Measurements from ENCODE around the gene ANKRD44. TPM values are rescaled to one million over a fixed set of nuclear protein-coding genes. Genes with fewer than 3 reads are reported as not detected.

Gene ANKRD44
- total RNA-seq, 1 donor from 2014 or later, result 14.2 TPM

- Mint-ChIP-seq H3K36me3 (no peaks in the 10 kb centered on the region), H3K4me3 (no peak overlapping the region), H3K27me3 (no peaks in the 10 kb centered on the region), H3K27ac (no peak overlapping the region), H3K4me1 (ENCODE audit: unreplicated experiment) (peaks cover 16% of the 10 kb centered on the region), H3K9me3 (peaks cover 2% of the 10 kb centered on the region)
- TF ChIP-seq, protein P1, sequence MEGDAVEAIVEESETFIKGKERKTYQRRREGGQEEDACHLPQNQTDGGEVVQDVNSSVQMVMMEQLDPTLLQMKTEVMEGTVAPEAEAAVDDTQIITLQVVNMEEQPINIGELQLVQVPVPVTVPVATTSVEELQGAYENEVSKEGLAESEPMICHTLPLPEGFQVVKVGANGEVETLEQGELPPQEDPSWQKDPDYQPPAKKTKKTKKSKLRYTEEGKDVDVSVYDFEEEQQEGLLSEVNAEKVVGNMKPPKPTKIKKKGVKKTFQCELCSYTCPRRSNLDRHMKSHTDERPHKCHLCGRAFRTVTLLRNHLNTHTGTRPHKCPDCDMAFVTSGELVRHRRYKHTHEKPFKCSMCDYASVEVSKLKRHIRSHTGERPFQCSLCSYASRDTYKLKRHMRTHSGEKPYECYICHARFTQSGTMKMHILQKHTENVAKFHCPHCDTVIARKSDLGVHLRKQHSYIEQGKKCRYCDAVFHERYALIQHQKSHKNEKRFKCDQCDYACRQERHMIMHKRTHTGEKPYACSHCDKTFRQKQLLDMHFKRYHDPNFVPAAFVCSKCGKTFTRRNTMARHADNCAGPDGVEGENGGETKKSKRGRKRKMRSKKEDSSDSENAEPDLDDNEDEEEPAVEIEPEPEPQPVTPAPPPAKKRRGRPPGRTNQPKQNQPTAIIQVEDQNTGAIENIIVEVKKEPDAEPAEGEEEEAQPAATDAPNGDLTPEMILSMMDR (conservative IDR thresholded peaks at IDR 0.05), result no peak
- no peak for DNase-seq (ENCODE audit: extremely low spot score, unreplicated experiment)
Observed at GRCh38 chr2:197251576-197251975, 59.0 kb downstream of the ANKRD44 start.

DNA sequence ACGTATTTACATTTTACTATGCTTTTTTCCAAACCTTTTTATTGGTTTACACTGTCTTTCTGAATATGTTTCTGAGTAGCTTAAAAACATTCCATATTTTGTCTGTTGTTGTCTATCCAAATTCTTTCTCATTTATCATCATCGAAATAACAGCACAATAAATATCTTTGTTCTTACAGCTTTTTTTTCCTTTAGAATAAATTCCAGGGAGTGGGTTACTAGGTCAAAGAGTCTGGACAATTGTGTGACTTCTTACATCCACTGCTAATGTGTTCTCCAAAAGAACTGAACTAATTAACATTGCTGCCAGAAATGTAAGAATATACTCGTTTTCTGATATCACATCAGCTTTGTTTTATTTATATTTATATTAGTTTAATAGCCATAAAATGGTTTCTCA is 59.4 kb downstream of the ANKRD44 start:
- no peak for DNase-seq (ENCODE audit: extremely low spot score, unreplicated experiment)
- Mint-ChIP-seq H3K9me3 (peaks cover 5% of the 10 kb centered on the region), H3K27me3 (no peaks in the 10 kb centered on the region), H3K27ac (no peak overlapping the region), H3K4me3 (no peak overlapping the region), H3K4me1 (ENCODE audit: unreplicated experiment) (peaks cover 12% of the 10 kb centered on the region), H3K36me3 (no peaks in the 10 kb centered on the region)
- TF ChIP-seq, protein P1 (conservative IDR thresholded peaks at IDR 0.05), result no peak

DNA sequence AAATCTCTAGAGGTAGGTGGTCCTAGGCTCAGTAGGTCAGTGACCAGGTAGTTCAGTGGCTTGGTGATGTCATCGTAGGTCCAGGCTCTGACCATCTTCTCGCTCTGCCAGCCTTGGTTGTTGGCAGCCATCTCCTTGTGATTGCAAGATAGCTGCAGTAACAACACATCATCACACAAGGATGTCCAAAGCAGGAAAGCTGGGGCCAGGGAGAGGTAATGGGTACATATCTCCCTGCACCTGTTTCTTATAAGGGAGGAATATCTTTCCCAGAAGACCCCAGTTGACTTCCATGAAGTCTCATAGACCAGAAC is 60.5 kb downstream of the ANKRD44 start:
- Mint-ChIP-seq H3K9me3 (peaks cover 5% of the 10 kb centered on the region), H3K27ac (no peak overlapping the region), H3K4me1 (ENCODE audit: unreplicated experiment) (peaks cover 4% of the 10 kb centered on the region), H3K36me3 (no peaks in the 10 kb centered on the region), H3K4me3 (no peak overlapping the region), H3K27me3 (no peaks in the 10 kb centered on the region)
- DNase-seq (ENCODE audit: extremely low spot score, unreplicated experiment), result no peak
- TF ChIP-seq, protein P1 (conservative IDR thresholded peaks at IDR 0.05), result no peak

- Mint-ChIP-seq H3K36me3 (no peaks in the 10 kb centered on the region), H3K9me3 (peaks cover 5% of the 10 kb centered on the region), H3K27ac (no peak overlapping the region), H3K27me3 (no peaks in the 10 kb centered on the region), H3K4me3 (no peak overlapping the region), H3K4me1 (ENCODE audit: unreplicated experiment) (no peaks in the 10 kb centered on the region)
- DNase-seq (ENCODE audit: extremely low spot score, unreplicated experiment), result no peak
- TF ChIP-seq, protein P1 (conservative IDR thresholded peaks at IDR 0.05), result no peak
Observed at GRCh38 chr2:197249381-197250083, 61.0 kb downstream of the ANKRD44 start.

DNA sequence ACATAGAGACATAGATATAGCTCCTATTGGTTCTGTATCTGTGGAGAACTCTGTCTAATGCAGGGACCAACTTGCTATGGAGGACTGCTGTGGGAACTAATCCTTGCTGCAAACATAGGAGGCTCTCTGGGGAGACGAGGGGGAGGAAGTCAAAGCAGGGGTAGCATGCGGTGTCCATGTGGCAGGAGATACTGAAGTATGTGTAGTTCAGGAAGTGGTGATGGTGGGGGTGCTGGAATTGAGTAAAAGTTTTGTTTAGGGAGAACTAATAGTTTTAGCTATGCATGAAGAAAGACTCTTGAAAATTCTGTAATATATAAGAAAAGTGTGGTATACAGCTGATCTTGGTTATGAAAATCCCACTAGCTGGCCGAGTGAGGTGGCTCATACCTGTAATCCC is 62.0 kb downstream of the ANKRD44 start:
- Mint-ChIP-seq H3K36me3 (no peaks in the 10 kb centered on the region), H3K27ac (no peak overlapping the region), H3K4me3 (no peak overlapping the region), H3K4me1 (ENCODE audit: unreplicated experiment) (no peaks in the 10 kb centered on the region), H3K9me3 (peaks cover 5% of the 10 kb centered on the region), H3K27me3 (no peaks in the 10 kb centered on the region)
- TF ChIP-seq, protein P1 (conservative IDR thresholded peaks at IDR 0.05), result no peak
- no peak for DNase-seq (ENCODE audit: extremely low spot score, unreplicated experiment)

DNA sequence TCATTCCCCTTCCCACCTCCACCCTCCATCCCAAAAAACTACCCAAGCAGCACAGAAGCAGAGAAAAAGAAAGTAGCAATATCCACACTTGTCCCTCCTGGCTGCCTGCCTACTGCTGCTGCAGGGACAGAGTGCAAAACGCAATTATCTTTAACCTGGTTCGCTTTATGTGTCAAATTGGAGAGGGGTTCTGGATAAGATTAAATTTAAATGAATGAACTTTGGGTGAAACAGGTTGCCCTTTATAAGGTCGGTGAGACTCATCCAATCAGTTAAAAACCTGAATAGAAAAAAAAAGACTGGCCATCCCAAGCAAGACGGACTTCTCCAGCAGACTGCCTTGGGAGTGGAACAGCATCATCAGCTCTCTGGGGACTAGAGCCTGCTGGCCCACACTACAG is 62.6 kb downstream of the ANKRD44 start:
- DNase-seq (ENCODE audit: extremely low spot score, unreplicated experiment), result no peak
- H3K4me3 Mint-ChIP-seq, result no peak overlapping the region
- TF ChIP-seq, protein P1 (conservative IDR thresholded peaks at IDR 0.05), result no peak
- no peaks in the 10 kb centered on the region for H3K4me1 Mint-ChIP-seq (ENCODE audit: unreplicated experiment)
- peaks cover 5% of the 10 kb centered on the region for H3K9me3 Mint-ChIP-seq
- H3K27ac Mint-ChIP-seq, result no peak overlapping the region
- H3K36me3 Mint-ChIP-seq, result no peaks in the 10 kb centered on the region
- H3K27me3 Mint-ChIP-seq, result no peaks in the 10 kb centered on the region
